Activated CD4-positive, alpha-beta T cell treated with anti-CD3 and anti-CD28 coated beads, Interleukin-2, amount 10 ng/mL, durations not matched to agents 7 days and 5 days (primary cell): ENCODE results near the gene PRAMEF20. TPM values are rescaled to one million over a fixed set of nuclear protein-coding genes. Genes with fewer than 3 reads are reported as not detected.
"Not testable (repeated sequence)": the region's sequence is repeated elsewhere in the genome, so short reads cannot be mapped to it uniquely, and the experiment has no call there.

ENCODE experiments used
- CTCF ChIA-PET: fragments of 350-600 bp; sonication (Branson Sonifier 250); formaldehyde crosslinking; loops from one replicate; lab custom pipeline; 2021; ENCODE audit warnings: antibody characterized with exemption; lab: Charles Lee
- POLR2A ChIA-PET: fragments of 350-600 bp; sonication (Branson Sonifier 250); formaldehyde crosslinking; loops from one replicate; lab custom pipeline; 2021; ENCODE audit warnings: antibody characterized with exemption; lab: Charles Lee
- DNase-seq: peaks from one replicate; pipeline ENCODE4 v3.0.0-alpha.2; 2020
- H3K27ac Mint-ChIP-seq: one replicate; pipeline ENCODE4 v1.8.0; 2021; ENCODE audit warnings: mild to moderate bottlenecking, moderate library complexity, mixed read lengths
- H3K27me3 Mint-ChIP-seq: one replicate; pipeline ENCODE4 v1.8.0; 2021; ENCODE audit warnings: mixed read lengths
- H3K36me3 Mint-ChIP-seq: one replicate; pipeline ENCODE4 v1.8.0; 2021; ENCODE audit warnings: low read depth, mixed read lengths
- H3K4me1 Mint-ChIP-seq: one replicate; pipeline ENCODE4 v1.8.0; 2021; ENCODE audit warnings: mixed read lengths
- H3K4me3 Mint-ChIP-seq: one replicate; pipeline ENCODE4 v1.8.0; 2021; ENCODE audit warnings: mild to moderate bottlenecking, moderate library complexity, mixed read lengths
- H3K9me3 Mint-ChIP-seq: one replicate; pipeline ENCODE4 v1.8.0; 2021; ENCODE audit warnings: mixed read lengths
- total RNA-seq, 2 experiments: library from RNA; stranded (reverse); gene quantifications; one replicate each; pipeline ENCODE4 v1.2.3, GENCODE V29; 2021

Gene PRAMEF20
- total RNA-seq, 2 experiments from 2014 or later, result not detected

DNA sequence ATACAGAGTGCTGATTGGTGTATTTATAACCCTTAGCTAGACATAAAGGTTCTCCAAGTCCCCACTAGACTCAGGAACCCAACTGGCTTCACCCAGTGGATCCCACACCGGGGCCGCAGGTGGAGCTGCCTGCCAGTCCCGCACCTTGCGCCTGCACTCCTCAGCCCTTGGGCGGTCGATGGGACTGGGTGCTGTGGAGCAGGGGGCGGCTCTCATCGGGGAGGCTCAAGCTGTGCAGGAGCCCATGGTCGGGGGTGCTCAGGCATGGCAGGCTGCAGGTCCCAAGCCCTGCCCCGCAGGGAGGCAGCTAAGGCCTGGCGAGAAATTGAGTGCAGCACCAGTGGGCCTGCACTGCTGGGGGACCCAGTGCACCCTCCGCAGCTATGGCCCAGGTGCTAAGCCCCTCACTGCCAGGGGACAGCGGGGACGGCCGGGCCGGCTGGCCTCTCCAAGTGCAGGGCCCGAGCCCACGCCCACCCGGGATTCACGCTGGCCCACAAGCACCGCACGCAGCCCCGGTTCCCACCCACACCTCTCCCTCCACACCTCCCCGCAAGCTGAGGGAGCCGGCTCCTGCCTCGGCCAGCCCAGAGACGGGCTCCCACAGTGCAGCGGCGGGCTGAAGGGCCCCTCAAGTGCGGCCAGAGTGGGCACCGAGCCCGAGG is 23.6 kb downstream of the PRAMEF20 start:
- POLR2A ChIA-PET, H3K27me3 Mint-ChIP-seq, H3K4me3 Mint-ChIP-seq, DNase-seq, H3K36me3 Mint-ChIP-seq, H3K4me1 Mint-ChIP-seq, H3K9me3 Mint-ChIP-seq, H3K27ac Mint-ChIP-seq, CTCF ChIA-PET: not testable (repeated sequence)

DNA sequence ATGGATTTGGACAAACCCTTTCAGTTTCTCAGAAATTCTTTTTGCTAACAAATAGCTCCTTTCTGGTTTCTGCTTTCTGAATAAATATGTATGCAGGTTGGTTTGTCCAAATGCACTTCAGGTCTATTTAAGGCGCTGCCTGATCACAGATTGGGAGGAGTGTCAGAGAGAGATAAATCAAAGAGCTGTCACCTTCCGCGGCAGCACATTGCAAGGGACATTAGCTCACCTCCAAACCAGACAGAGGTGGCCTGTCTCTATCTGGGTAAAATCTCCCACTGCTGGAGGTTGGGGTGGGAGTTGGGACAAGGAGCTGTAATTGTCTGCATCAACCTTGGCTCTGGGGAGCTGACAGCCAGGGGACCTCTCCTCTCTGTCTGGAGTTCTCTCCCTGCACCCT is 25.2 kb downstream of the PRAMEF20 start:
- CTCF ChIA-PET, result no interaction called here

DNA sequence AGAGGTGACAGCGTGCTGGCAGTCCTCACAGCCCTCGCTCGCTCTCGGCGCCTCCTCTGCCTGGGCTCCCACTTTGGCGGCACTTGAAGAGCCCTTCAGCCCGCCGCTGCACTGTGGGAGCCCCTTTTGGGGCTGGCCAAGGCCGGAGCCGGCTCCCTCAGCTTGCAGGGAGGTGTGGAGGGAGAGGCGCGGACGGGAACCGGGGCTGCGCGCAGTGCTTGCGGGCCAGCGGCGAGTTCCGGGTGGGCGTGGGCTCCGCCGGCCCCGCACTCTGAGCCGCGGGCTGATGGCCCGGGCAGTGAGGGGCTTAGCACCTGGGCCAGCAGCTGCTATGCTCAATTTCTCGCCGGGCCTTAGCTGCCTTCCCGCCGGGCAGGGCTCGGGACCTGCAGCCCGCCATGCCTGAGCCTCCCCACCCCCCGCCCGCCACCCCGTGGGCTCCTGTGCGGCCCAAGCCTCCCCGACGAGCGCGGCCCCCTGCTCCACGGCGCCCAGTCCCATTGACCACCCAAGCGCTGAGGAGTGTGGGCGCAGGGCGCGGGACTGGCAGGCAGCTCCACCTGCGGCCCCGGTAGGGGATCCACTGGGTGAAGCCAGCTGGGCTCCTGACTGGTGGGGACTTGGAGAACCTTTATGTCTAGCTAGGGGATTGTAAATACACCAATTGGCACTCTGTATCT is 29.0 kb downstream of the PRAMEF20 start:
- H3K36me3 Mint-ChIP-seq, H3K27me3 Mint-ChIP-seq, POLR2A ChIA-PET, H3K4me1 Mint-ChIP-seq, H3K9me3 Mint-ChIP-seq, H3K27ac Mint-ChIP-seq, H3K4me3 Mint-ChIP-seq, DNase-seq: not testable (repeated sequence)
- CTCF ChIA-PET, result interaction anchor here (1.0 kb wide), 1 partner anchor 13 kb away, joined by 3 read pairs; no protein-coding TSS in a partner anchor

More for the DNA sequence above, 25.2 kb downstream of the PRAMEF20 start:
- H3K9me3 Mint-ChIP-seq, result peaks cover 2% of the 10 kb centered on the region
- H3K36me3 Mint-ChIP-seq, result no peaks in the 10 kb centered on the region
- no peaks in the 10 kb centered on the region for H3K4me1 Mint-ChIP-seq
- H3K4me3 Mint-ChIP-seq, result no peak overlapping the region
- POLR2A ChIA-PET, result no interaction called here
- H3K27ac Mint-ChIP-seq, result no peak overlapping the region
- no peak for DNase-seq
- no peaks in the 10 kb centered on the region for H3K27me3 Mint-ChIP-seq

DNA sequence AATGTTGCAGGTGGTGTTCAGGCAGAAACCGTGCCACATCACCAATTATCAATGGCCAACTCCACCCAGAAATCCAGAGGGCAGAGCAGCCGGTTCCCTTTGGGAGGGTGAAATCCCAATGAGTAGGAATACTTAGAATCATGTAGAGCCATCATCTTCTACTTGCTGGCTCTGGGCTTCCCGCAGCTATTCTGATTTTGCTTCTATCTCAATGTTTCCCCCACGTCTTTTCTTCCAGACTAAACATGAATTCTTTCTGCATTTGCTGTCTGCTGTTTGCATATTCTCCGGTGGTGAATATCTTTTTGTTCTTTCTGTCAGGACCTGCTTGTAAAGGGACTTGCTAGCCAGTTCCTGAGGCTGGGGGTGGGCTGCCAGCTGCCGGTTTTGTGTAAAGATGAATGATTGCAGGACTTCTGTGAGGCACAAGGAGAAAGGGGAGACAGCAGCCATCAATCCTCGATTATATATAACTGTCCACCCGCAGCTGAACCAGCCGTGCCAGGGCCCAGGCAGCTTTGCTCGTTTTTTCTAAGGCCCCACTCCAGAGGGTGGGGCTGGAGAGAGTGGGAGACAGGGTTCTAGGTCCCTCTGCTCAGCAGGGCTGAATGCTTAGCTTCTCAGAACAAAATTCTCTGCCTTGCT is 33.2 kb downstream of the PRAMEF20 start:
- Mint-ChIP-seq H3K36me3 (no peaks in the 10 kb centered on the region), H3K27ac (no peak overlapping the region), H3K9me3 (no peaks in the 10 kb centered on the region), H3K4me3 (no peak overlapping the region), H3K27me3 (no peaks in the 10 kb centered on the region), H3K4me1 (no peaks in the 10 kb centered on the region)
- no peak for DNase-seq
- CTCF ChIA-PET, result no interaction called here
- POLR2A ChIA-PET, result interaction anchor here (0.6 kb wide), 1 partner anchor 8 kb away, joined by 3 read pairs; no protein-coding TSS in a partner anchor

DNA sequence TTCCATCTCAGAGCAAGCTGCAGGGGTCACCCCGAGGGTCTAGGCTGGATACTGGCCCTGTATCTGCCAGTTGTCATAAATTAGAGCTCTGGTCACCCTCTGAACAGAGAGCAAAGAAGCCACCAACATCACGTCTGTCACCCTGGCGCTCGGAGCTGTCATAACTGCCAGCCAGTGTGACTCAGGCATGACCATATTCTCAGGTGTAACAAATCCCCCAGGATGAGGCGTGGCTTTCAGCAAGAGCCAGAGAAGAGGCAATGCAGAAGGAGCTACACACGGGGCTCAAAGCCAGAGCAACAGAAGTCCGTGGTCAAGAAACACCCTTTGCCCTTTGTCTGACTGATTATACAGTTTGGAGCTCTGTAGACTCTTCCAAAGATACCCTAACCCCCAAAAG is 40.0 kb downstream of the PRAMEF20 start:
- no peaks in the 10 kb centered on the region for H3K27me3 Mint-ChIP-seq
- POLR2A ChIA-PET, result interaction anchor here (0.6 kb wide), 1 partner anchor 26 kb away, joined by 3 read pairs; no protein-coding TSS in a partner anchor
- H3K36me3 Mint-ChIP-seq, result no peaks in the 10 kb centered on the region
- H3K4me1 Mint-ChIP-seq, result no peaks in the 10 kb centered on the region
- H3K9me3 Mint-ChIP-seq, result no peaks in the 10 kb centered on the region
- H3K4me3 Mint-ChIP-seq, result no peak overlapping the region
- no peak overlapping the region for H3K27ac Mint-ChIP-seq
- CTCF ChIA-PET, result interaction anchor here (0.5 kb wide), 1 partner anchor 1291 kb away, joined by 3 read pairs; no protein-coding TSS in a partner anchor
- no peak for DNase-seq

DNA sequence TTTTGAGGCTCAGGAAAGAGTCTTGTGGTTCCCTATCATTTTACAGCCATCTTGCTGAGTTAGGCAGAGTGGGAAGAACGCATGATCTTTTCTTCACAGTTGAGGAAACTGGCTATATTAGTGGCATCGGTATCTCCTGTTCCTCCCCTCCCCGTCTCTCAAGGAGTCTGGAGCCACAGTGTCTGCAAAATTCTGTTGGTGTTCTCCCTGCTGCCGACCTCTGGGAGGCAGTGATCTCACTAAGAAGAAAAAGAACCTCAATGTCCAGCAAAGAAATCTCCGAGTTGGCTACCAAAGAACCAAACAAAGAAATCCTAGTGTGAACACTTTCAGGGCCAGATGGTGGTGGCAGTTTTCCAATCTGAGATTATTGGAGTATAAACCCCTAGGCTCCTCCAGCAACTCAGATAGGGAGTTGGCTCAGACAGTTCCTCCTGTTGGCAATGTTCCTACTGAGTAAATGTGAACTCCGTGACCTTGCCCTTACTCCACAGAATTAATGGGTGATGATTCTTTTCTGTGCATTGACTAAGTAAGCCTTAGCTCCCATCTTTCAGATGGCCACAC is 41.2 kb downstream of the PRAMEF20 start:
- DNase-seq, result no peak
- H3K36me3 Mint-ChIP-seq, result no peaks in the 10 kb centered on the region
- H3K27me3 Mint-ChIP-seq, result no peaks in the 10 kb centered on the region
- no peak overlapping the region for H3K4me3 Mint-ChIP-seq
- H3K9me3 Mint-ChIP-seq, result no peaks in the 10 kb centered on the region
- POLR2A ChIA-PET, result interaction anchor here (0.6 kb wide), 1 partner anchor 8 kb away, joined by 3 read pairs; no protein-coding TSS in a partner anchor
- H3K27ac Mint-ChIP-seq, result no peak overlapping the region
- H3K4me1 Mint-ChIP-seq, result no peaks in the 10 kb centered on the region
- CTCF ChIA-PET, result interaction anchor here (1.2 kb wide), 1 partner anchor 13 kb away, joined by 3 read pairs; no protein-coding TSS in a partner anchor

DNA sequence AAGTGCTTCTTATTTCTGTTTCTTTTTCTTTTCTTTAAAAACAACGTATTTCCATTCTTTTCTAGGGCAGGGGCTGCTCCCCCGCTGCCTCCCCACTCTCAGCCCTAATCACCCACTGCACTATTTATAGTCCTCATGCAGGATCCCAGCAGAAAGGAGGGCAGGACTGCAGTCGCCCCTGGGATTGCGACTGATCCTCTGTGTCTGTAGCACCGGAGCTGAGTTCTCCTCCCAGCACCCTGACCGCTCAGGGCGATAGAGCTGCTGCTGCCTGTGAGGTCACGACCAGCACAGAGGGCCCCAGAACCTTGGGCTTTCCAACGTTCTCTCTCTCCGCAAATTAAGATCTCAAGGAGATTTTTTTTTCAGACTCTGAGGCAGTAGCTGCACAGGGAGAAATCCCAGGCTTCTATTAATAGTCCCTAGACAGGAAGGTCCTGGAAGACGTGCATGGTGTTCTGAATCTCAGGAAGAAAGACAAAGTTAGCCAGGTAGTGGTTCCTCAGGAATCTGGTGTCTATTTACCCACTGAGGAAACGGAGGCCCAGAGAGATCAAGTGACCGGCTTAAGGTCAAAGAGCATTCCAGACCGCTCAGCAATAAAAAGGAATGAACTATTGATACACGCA is 46.8 kb downstream of the PRAMEF20 start:
- ChIA-PET POLR2A (no interaction called here), CTCF (no interaction called here)
- Mint-ChIP-seq H3K27ac (no peak overlapping the region), H3K4me1 (no peaks in the 10 kb centered on the region), H3K36me3 (no peaks in the 10 kb centered on the region), H3K4me3 (no peak overlapping the region), H3K27me3 (no peaks in the 10 kb centered on the region), H3K9me3 (no peaks in the 10 kb centered on the region)
- DNase-seq, result no peak

DNA sequence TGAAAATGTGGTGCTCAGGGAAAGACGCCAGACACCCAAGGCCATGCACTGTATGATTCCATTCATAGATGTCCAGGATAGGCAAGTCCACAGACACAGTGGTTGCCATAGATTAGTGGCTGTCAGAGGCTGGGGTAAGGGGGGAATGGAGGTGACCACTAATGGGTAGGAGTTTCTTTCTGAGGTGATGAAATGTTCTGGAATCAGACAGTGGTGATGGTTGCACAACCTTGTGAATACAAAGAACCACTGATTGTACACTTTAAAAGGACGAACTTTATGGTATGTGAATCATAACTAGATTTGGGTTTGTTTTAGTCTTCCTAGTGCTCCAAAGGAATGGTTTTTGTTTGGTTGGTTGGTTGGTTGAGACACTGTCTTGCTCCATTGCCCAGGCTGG is 51.7 kb downstream of the PRAMEF20 start:
- Mint-ChIP-seq H3K27me3 (no peaks in the 10 kb centered on the region), H3K4me1 (no peaks in the 10 kb centered on the region), H3K36me3 (no peaks in the 10 kb centered on the region), H3K27ac (no peak overlapping the region), H3K4me3 (no peak overlapping the region), H3K9me3 (no peaks in the 10 kb centered on the region)
- POLR2A ChIA-PET, result no interaction called here
- DNase-seq, result no peak
- CTCF ChIA-PET, result interaction anchor here (0.6 kb wide), 1 partner anchor 88 kb away, joined by 3 read pairs; no protein-coding TSS in a partner anchor

DNA sequence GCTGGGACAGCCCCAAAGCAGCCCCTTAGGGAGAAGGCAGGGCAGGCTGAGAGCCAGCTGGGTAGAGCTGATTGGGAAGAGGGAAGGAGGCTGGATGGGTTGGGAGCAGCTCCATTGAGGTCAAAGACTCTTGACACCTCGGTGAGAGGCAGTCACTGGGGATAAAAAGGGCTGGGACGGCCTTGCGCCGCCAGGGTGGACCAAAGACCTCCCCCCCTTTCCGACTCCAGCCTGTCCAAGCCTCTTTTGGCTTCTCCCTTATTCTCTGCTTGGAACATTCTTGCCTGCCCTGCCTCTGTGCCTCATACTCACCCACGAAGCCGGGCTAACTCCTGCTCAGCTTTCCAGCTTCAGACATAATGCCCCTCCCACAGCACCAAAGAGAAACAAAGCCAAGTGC is 52.4 kb downstream of the PRAMEF20 start:
- Mint-ChIP-seq H3K36me3 (no peaks in the 10 kb centered on the region), H3K4me1 (no peaks in the 10 kb centered on the region), H3K9me3 (no peaks in the 10 kb centered on the region), H3K4me3 (no peak overlapping the region), H3K27me3 (no peaks in the 10 kb centered on the region), H3K27ac (no peak overlapping the region)
- ChIA-PET POLR2A (no interaction called here), CTCF (no interaction called here)
- no peak for DNase-seq

DNA sequence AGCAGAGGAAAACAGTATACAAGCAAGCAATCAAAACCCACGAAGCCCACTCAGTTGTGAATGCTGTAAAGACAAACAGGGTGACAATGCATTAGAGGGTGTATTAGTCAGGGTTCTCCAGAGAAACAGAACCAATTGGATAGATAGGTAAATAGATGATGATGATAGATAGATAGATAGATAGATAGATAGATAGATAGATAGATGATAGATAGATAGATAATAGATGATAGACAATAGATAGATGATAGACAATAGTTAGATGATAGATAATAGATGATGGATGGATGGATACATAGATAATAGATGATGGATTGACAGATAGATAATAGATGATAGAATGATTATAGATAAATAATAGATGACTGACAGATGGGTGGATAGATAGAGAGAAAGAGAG is 55.3 kb downstream of the PRAMEF20 start:
- no peak overlapping the region for H3K4me3 Mint-ChIP-seq
- DNase-seq, result no peak
- no peaks in the 10 kb centered on the region for H3K36me3 Mint-ChIP-seq
- ChIA-PET CTCF (no interaction called here), POLR2A (no interaction called here)
- H3K27ac Mint-ChIP-seq, result no peak overlapping the region
- H3K27me3 Mint-ChIP-seq, result no peaks in the 10 kb centered on the region
- H3K9me3 Mint-ChIP-seq, result no peaks in the 10 kb centered on the region
- no peaks in the 10 kb centered on the region for H3K4me1 Mint-ChIP-seq

DNA sequence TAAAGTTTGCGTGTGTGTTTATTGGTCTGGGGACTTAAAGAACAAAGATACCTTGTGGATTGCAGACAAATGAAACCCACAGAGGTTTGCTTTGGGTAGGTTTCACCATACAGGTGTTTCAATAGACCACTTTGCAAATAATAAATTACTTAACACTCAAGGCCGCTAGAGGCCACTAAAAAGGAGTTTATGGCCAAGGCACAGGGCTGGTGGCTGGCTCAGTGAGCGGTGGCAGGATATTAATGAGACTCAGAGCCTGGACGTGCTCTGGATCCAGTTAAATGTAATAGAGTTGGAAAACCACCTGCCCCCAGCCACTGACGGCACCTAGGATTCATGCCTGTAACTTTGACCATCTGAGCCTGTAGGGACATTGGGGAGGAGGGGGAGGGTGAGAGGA is 59.1 kb downstream of the PRAMEF20 start:
- H3K4me3 Mint-ChIP-seq, result no peak overlapping the region
- POLR2A ChIA-PET, result no interaction called here
- no peak for DNase-seq
- no peaks in the 10 kb centered on the region for H3K36me3 Mint-ChIP-seq
- no peaks in the 10 kb centered on the region for H3K4me1 Mint-ChIP-seq
- H3K9me3 Mint-ChIP-seq, result no peaks in the 10 kb centered on the region
- no peak overlapping the region for H3K27ac Mint-ChIP-seq
- CTCF ChIA-PET, result no interaction called here
- H3K27me3 Mint-ChIP-seq, result no peaks in the 10 kb centered on the region
